Chondrocyte (in vitro differentiated cells): ENCODE results near the gene CRHR2. TPM values are rescaled to one million over a fixed set of nuclear protein-coding genes. Genes with fewer than 3 reads are reported as not detected.

Source experiments
- DNase-seq: peaks from one replicate; pipeline ENCODE4 v3.0.0; 2021; ENCODE audit warnings: mixed read lengths, low spot score
- H3K27ac Mint-ChIP-seq: one replicate; pipeline ENCODE4 v1.8.0; 2021; ENCODE audit warnings: mild to moderate bottlenecking, moderate library complexity, mixed read lengths; ENCODE audit not compliant: unreplicated experiment
- H3K27me3 Mint-ChIP-seq: 2 replicates; pipeline ENCODE4 v1.8.0; 2021; ENCODE audit warnings: low read depth, mixed read lengths
- H3K36me3 Mint-ChIP-seq: 2 replicates; pipeline ENCODE4 v1.8.0; 2021; ENCODE audit warnings: low read depth, mixed read lengths
- H3K4me1 Mint-ChIP-seq: 2 replicates; pipeline ENCODE4 v1.8.0; 2021; ENCODE audit warnings: low read depth, mild to moderate bottlenecking, mixed read lengths
- H3K4me3 Mint-ChIP-seq: one replicate; pipeline ENCODE4 v1.8.0; 2021; ENCODE audit warnings: mild to moderate bottlenecking, moderate library complexity, mixed read lengths; ENCODE audit not compliant: unreplicated experiment
- H3K9me3 Mint-ChIP-seq: 2 replicates; pipeline ENCODE4 v1.8.0; 2021; ENCODE audit warnings: low read depth, mixed read lengths
- CTCF ChIP-seq: fragments of 200-600 bp; sonication (generic); IDR thresholded peaks from 2 replicates; pipeline ENCODE4 v1.5.0; 2021; ENCODE audit warnings: antibody characterized with exemption, mild to moderate bottlenecking, moderate library complexity
- total RNA-seq: library from RNA; stranded (reverse); gene quantifications from 3 replicates; pipeline ENCODE4 v1.2.1, GENCODE V29; 2021

The CRHR2 gene
- total RNA-seq, 1 donor from 2014 or later = not detected

- H3K36me3 Mint-ChIP-seq = peaks cover 5% of the 10 kb centered on the region
- no peaks in the 10 kb centered on the region for H3K4me1 Mint-ChIP-seq
- DNase-seq = no peak
- peaks cover 64% of the 10 kb centered on the region for H3K27me3 Mint-ChIP-seq
- H3K4me3 Mint-ChIP-seq = no peak overlapping the region
- no peak overlapping the region for H3K27ac Mint-ChIP-seq
- no peaks in the 10 kb centered on the region for H3K9me3 Mint-ChIP-seq
- no peak for TF ChIP-seq CTCF
Observed at GRCh38 chr7:30674876-30675275, 7.4 kb downstream of the CRHR2 start.

- Mint-ChIP-seq H3K9me3 (no peaks in the 10 kb centered on the region), H3K27ac (no peak overlapping the region), H3K4me3 (no peak overlapping the region), H3K27me3 (peaks cover 64% of the 10 kb centered on the region), H3K36me3 (peaks cover 5% of the 10 kb centered on the region), H3K4me1 (no peaks in the 10 kb centered on the region)
- no peak for TF ChIP-seq CTCF
- no peak for DNase-seq
Observed at GRCh38 chr7:30674420-30674819, 7.8 kb downstream of the CRHR2 start.

- Mint-ChIP-seq H3K27me3 (peaks cover 48% of the 10 kb centered on the region), H3K4me1 (no peaks in the 10 kb centered on the region), H3K4me3 (no peak overlapping the region), H3K27ac (no peak overlapping the region), H3K36me3 (no peaks in the 10 kb centered on the region), H3K9me3 (no peaks in the 10 kb centered on the region)
- no peak for TF ChIP-seq CTCF
- DNase-seq = no peak
Observed at GRCh38 chr7:30671793-30672465, 10.3 kb downstream of the CRHR2 start.

GRCh38 chr7:30668102-30668501, 14.2 kb downstream of the CRHR2 start:
- Mint-ChIP-seq H3K4me3 (no peak overlapping the region), H3K27me3 (peaks cover 40% of the 10 kb centered on the region), H3K4me1 (no peaks in the 10 kb centered on the region), H3K9me3 (no peaks in the 10 kb centered on the region), H3K36me3 (no peaks in the 10 kb centered on the region), H3K27ac (no peak overlapping the region)
- no peak for TF ChIP-seq CTCF
- DNase-seq = no peak

GRCh38 chr7:30667172-30667571, 15.1 kb downstream of the CRHR2 start:
- Mint-ChIP-seq H3K27ac (no peak overlapping the region), H3K27me3 (peaks cover 45% of the 10 kb centered on the region), H3K4me1 (no peaks in the 10 kb centered on the region), H3K36me3 (no peaks in the 10 kb centered on the region), H3K4me3 (no peak overlapping the region), H3K9me3 (no peaks in the 10 kb centered on the region)
- no peak for DNase-seq
- TF ChIP-seq CTCF = no peak
